NCI-H82 (cell line): ENCODE measurements around the gene CACNA1F.
"Not testable (repeated sequence)": the region's sequence is repeated elsewhere in the genome, so short reads cannot be mapped to it uniquely, and the experiment has no call there.

Experiments
- DNase-seq: peaks from one replicate; lab custom pipeline; 2025; lab: John Stamatoyannopoulos, UW

Gene CACNA1F

GRCh38 chrX:49176421-49177326, 56.5 kb downstream of the CACNA1F start:
- peak; percentile 21 for DNase-seq

- peak; percentile 15 for DNase-seq
These were observed 57.5 kb downstream of the CACNA1F start for GRCh38 chrX:49175435-49176274.

- DNase-seq: no peak
These were observed 58.4 kb downstream of the CACNA1F start for GRCh38 chrX:49174723-49175122.

GRCh38 chrX:49173544-49173943, 59.6 kb downstream of the CACNA1F start:
- DNase-seq: not testable (repeated sequence)

- DNase-seq: peak; percentile 72
These were observed 60.8 kb downstream of the CACNA1F start for GRCh38 chrX:49172280-49172780.

- DNase-seq: peak; percentile 70
These were observed 61.3 kb downstream of the CACNA1F start, which contains the start of gene PLP2 for GRCh38 chrX:49171752-49172279. PLP2 (plus strand) TSS chrX:49171898; CDS start chrX:49172001, 103 bp downstream.

GRCh38 chrX:49167740-49168108, 65.4 kb downstream of the CACNA1F start:
- DNase-seq: no peak

GRCh38 chrX:49166914-49167739, 66.0 kb downstream of the CACNA1F start:
- DNase-seq: no peak

GRCh38 chrX:49165901-49166881, 66.9 kb downstream of the CACNA1F start:
- DNase-seq: peak; percentile 66

GRCh38 chrX:49164589-49165360, 68.4 kb downstream of the CACNA1F start:
- DNase-seq: no peak

- peak; percentile 89 for DNase-seq
These were observed 69.4 kb downstream of the CACNA1F start for GRCh38 chrX:49163555-49164419.

- DNase-seq: no peak
These were observed 70.5 kb downstream of the CACNA1F start, which contains the start of gene MAGIX for GRCh38 chrX:49162620-49163019. MAGIX (plus strand) TSS chrX:49162758; CDS start chrX:49162890, 132 bp downstream.

GRCh38 chrX:49161632-49162031, 71.5 kb downstream of the CACNA1F start:
- DNase-seq: no peak

GRCh38 chrX:49160908-49161307, 72.2 kb downstream of the CACNA1F start:
- DNase-seq: no peak

GRCh38 chrX:49157194-49157593, 75.9 kb downstream of the CACNA1F start:
- DNase-seq: no peak

- DNase-seq: peak; percentile 93
These were observed 77.0 kb downstream of the CACNA1F start for GRCh38 chrX:49155900-49156837.

GRCh38 chrX:49155243-49155899, 77.8 kb downstream of the CACNA1F start:
- peak; percentile 92 for DNase-seq
